Natural killer cell (primary cell): ENCODE results near the gene LTBP3. TPM values are rescaled to one million over a fixed set of nuclear protein-coding genes. Genes with fewer than 3 reads are reported as not detected.

Experiments
- ATAC-seq, 3 donors: fragments of 150-1000 bp in 2 of 3; fragments of 200-7000 bp in 1 of 3; cut with Tn5 transposase; 1 replicate in 1 of 3; 2 replicates in 2 of 3; pipeline ENCODE4 v1.10.0; 2021; ENCODE audit warnings: mild to moderate bottlenecking in 2 of 3, moderate library complexity in 2 of 3
- DNase-seq, 2 donors: peaks; one replicate each; pipeline versions ENCODE4 v3.0.0 to v3.0.0-alpha.2; 2013 to 2021; ENCODE audit warnings: mixed read lengths in 1 of 2
- H3K27ac ChIP-seq: one replicate; pipeline ENCODE4 v1.5.1; 2013; ENCODE audit warnings: mild to moderate bottlenecking, low read length
- H3K27me3 ChIP-seq: one replicate; pipeline ENCODE4 v1.6.1; 2013; ENCODE audit warnings: low read length; ENCODE audit not compliant: control insufficient read depth, insufficient read depth
- H3K36me3 ChIP-seq: one replicate; pipeline ENCODE4 v1.6.1; 2013; ENCODE audit warnings: low read length; ENCODE audit not compliant: control insufficient read depth, insufficient read depth
- H3K4me1 ChIP-seq: one replicate; pipeline ENCODE4 v1.6.1; 2013; ENCODE audit warnings: low read length; ENCODE audit not compliant: control insufficient read depth, insufficient read depth
- H3K4me3 ChIP-seq: one replicate; pipeline ENCODE4 v1.5.1; 2013; ENCODE audit warnings: low read length
- H3K9me3 ChIP-seq: one replicate; pipeline ENCODE4 v1.6.1; 2013; ENCODE audit warnings: low read length; ENCODE audit not compliant: control insufficient read depth, insufficient read depth
- H3K27ac Mint-ChIP-seq, 2 donors: one replicate each; pipeline ENCODE4 v1.8.0; 2022; ENCODE audit warnings: mild to moderate bottlenecking in 2 of 2, mixed read lengths in 2 of 2, moderate library complexity in 1 of 2
- H3K27me3 Mint-ChIP-seq, 2 donors: one replicate each; pipeline ENCODE4 v1.8.0; 2022; ENCODE audit warnings: low read depth in 2 of 2, mixed read lengths in 2 of 2
- H3K36me3 Mint-ChIP-seq: one replicate; pipeline ENCODE4 v1.8.0; 2022; ENCODE audit warnings: mixed read lengths
- H3K4me1 Mint-ChIP-seq, 2 donors: one replicate each; pipeline ENCODE4 v1.8.0; 2022; ENCODE audit warnings: mixed read lengths in 2 of 2
- H3K4me3 Mint-ChIP-seq: one replicate; pipeline ENCODE4 v1.8.0; 2022; ENCODE audit warnings: mild to moderate bottlenecking, moderate library complexity, mixed read lengths
- H3K9me3 Mint-ChIP-seq, 2 donors: one replicate each; pipeline ENCODE4 v1.8.0; 2022; ENCODE audit warnings: mixed read lengths in 2 of 2
- WGBS: methylation state at CpG from one replicate; pipeline ENCODE4 v1.1.7; 2013; ENCODE audit warnings: missing lambda C conversion rate; ENCODE audit not compliant: insufficient coverage; 5-methylcytosine and 5-hydroxymethylcytosine counted together
- intact Hi-C: fragments of 100-400 bp; cut with micrococcal nuclease; formaldehyde crosslinking; loops from one replicate; pipeline ENCODE4 v1.14.2; 2022
- total RNA-seq, 4 donors: library from RNA; stranded (reverse); fragments of 120-200 nt in 1 of 4; gene quantifications; one replicate each; pipeline versions ENCODE4 v1.2.3 to v1.2.4, GENCODE V29; 2013 to 2022
- TF ChIP-seq, protein P1 (sequence below): fragments of 200-600 bp; IDR thresholded peaks from one replicate; pipeline ENCODE4 v1.8.0; 2022; ENCODE audit warnings: antibody characterized with exemption

Gene LTBP3
- total RNA-seq, 3 donors from 2014 or later (not counting 1 experiment from before 2014, with no cell fraction given) = 121 to 155 (median 140) TPM

DNA sequence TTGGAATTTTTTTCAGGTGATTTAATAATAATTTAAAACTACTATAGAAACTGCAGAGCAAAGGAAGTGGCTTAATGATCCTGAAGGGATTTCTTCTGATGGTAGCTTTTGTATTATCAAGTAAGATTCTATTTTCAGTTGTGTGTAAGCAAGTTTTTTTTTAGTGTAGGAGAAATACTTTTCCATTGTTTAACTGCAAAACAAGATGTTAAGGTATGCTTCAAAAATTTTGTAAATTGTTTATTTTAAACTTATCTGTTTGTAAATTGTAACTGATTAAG lies 55.9 kb downstream of the LTBP3 start:
- H3K4me3 ChIP-seq = peak overlapping the region; percentile 75
- no peak for ATAC-seq
- TF ChIP-seq, protein P1, sequence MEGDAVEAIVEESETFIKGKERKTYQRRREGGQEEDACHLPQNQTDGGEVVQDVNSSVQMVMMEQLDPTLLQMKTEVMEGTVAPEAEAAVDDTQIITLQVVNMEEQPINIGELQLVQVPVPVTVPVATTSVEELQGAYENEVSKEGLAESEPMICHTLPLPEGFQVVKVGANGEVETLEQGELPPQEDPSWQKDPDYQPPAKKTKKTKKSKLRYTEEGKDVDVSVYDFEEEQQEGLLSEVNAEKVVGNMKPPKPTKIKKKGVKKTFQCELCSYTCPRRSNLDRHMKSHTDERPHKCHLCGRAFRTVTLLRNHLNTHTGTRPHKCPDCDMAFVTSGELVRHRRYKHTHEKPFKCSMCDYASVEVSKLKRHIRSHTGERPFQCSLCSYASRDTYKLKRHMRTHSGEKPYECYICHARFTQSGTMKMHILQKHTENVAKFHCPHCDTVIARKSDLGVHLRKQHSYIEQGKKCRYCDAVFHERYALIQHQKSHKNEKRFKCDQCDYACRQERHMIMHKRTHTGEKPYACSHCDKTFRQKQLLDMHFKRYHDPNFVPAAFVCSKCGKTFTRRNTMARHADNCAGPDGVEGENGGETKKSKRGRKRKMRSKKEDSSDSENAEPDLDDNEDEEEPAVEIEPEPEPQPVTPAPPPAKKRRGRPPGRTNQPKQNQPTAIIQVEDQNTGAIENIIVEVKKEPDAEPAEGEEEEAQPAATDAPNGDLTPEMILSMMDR = no peak
- H3K36me3 ChIP-seq = peaks cover 65% of the 10 kb centered on the region
- Mint-ChIP-seq H3K27me3 (no peaks in the 10 kb centered on the region), H3K36me3 (peaks cover 11% of the 10 kb centered on the region), H3K27ac (no peak overlapping the region), H3K4me3 (no peak overlapping the region), H3K9me3 (no peaks in the 10 kb centered on the region), H3K4me1 (peaks cover 42 to 49% of the 10 kb centered on the region in 2 donors)
- peaks cover 37% of the 10 kb centered on the region for H3K4me1 ChIP-seq
- H3K9me3 ChIP-seq = no peaks in the 10 kb centered on the region
- intact Hi-C loops = loop anchor here (10.0 kb wide), 1 partner anchor 287 kb away; no protein-coding TSS in a partner anchor
- H3K27me3 ChIP-seq = no peaks in the 10 kb centered on the region
- no peak for DNase-seq
- H3K27ac ChIP-seq = peak overlapping the region; percentile 96

DNA sequence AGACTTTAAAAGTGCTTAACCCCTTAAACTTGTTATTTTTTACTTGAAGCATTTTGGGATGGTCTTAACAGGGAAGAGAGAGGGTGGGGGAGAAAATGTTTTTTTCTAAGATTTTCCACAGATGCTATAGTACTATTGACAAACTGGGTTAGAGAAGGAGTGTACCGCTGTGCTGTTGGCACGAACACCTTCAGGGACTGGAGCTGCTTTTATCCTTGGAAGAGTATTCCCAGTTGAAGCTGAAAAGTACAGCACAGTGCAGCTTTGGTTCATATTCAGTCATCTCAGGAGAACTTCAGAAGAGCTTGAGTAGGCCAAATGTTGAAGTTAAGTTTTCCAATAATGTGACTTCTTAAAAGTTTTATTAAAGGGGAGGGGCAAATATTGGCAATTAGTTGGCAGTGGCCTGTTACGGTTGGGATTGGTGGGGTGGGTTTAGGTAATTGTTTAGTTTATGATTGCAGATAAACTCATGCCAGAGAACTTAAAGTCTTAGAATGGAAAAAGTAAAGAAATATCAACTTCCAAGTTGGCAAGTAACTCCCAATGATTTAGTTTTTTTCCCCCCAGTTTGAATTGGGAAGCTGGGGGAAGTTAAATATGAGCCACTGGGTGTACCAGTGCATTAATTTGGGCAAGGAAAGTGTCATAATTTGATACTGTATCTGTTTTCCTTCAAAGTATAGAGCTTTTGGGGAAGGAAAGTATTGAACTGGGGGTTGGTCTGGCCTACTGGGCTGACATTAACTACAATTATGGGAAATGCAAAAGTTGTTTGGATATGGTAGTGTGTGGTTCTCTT lies 56.5 kb downstream of the LTBP3 start:
- 0% methylated on average over 3 of the region's 3 CpGs for WGBS
- Mint-ChIP-seq H3K27me3 (no peaks in the 10 kb centered on the region), H3K27ac (no peak overlapping the region), H3K4me3 (no peak overlapping the region), H3K36me3 (peaks cover 11% of the 10 kb centered on the region), H3K9me3 (no peaks in the 10 kb centered on the region), H3K4me1 (peaks cover 42 to 49% of the 10 kb centered on the region in 2 donors)
- H3K4me1 ChIP-seq = peaks cover 37% of the 10 kb centered on the region
- H3K4me3 ChIP-seq = peak overlapping the region; percentile 75
- H3K9me3 ChIP-seq = no peaks in the 10 kb centered on the region
- H3K36me3 ChIP-seq = peaks cover 60% of the 10 kb centered on the region
- no peak for ATAC-seq
- DNase-seq = peak in 1 of 2 donors; percentile 36
- TF ChIP-seq, protein P1 = no peak
- H3K27me3 ChIP-seq = no peaks in the 10 kb centered on the region
- H3K27ac ChIP-seq = peak overlapping the region; percentile 96
- intact Hi-C loops = loop anchor here (10.0 kb wide), 1 partner anchor 287 kb away; no protein-coding TSS in a partner anchor

DNA sequence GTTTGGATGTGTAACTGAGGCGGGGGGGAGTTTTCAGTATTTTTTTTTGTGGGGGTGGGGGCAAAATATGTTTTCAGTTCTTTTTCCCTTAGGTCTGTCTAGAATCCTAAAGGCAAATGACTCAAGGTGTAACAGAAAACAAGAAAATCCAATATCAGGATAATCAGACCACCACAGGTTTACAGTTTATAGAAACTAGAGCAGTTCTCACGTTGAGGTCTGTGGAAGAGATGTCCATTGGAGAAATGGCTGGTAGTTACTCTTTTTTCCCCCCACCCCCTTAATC lies 57.0 kb downstream of the LTBP3 start:
- WGBS = no CpG with 5 or more reads among the region's 2 CpGs
- intact Hi-C loops = loop anchor here (10.0 kb wide), 1 partner anchor 286 kb away; no protein-coding TSS in a partner anchor
- no peak overlapping the region for H3K27ac Mint-ChIP-seq
- no peak overlapping the region for H3K4me3 Mint-ChIP-seq
- DNase-seq = no peak
- H3K9me3 Mint-ChIP-seq = no peaks in the 10 kb centered on the region
- TF ChIP-seq, protein P1 = no peak
- no peak for ATAC-seq
- peaks cover 42 to 48% of the 10 kb centered on the region in 2 donors for H3K4me1 Mint-ChIP-seq
- Histone ChIP-seq H3K4me1 (peaks cover 37% of the 10 kb centered on the region), H3K27me3 (no peaks in the 10 kb centered on the region), H3K36me3 (peaks cover 55% of the 10 kb centered on the region), H3K27ac (peak overlapping the region; percentile 96), H3K9me3 (no peaks in the 10 kb centered on the region), H3K4me3 (peak overlapping the region; percentile 75)
- peaks cover 7% of the 10 kb centered on the region for H3K36me3 Mint-ChIP-seq
- H3K27me3 Mint-ChIP-seq = no peaks in the 10 kb centered on the region
